ENCODE measurements around the gene GNPAT. TPM values are rescaled to one million over a fixed set of nuclear protein-coding genes. Genes with fewer than 3 reads are reported as not detected.

The GNPAT gene
- total RNA-seq, 2 experiments from 2014 or later: 51.7 to 54.9 TPM

GRCh38 chr1:231301990-231302389 lies 61.0 kb downstream of the GNPAT start:
- ChIA-PET CTCF (ENCODE audit: unreplicated experiment) (no interaction called here), POLR2A (no interaction called here)
- Histone ChIP-seq H3K9me3 (ENCODE audit: low read length) (no peaks in the 10 kb centered on the region), H4K20me1 (ENCODE audit: insufficient read depth, low read length) (no peaks in the 10 kb centered on the region), H3K27ac (ENCODE audit: low read depth, low read length, poor library complexity, severe bottlenecking) (no peak overlapping the region), H2AFZ (ENCODE audit: low read length) (no peak overlapping the region), H3K4me3 (ENCODE audit: low read depth, low read length, poor library complexity, severe bottlenecking) (no peak overlapping the region), H3K79me2 (ENCODE audit: insufficient read depth, low read depth, low read length) (no peaks in the 10 kb centered on the region), H3K36me3 (ENCODE audit: insufficient read depth, low read length) (no peaks in the 10 kb centered on the region), H3K4me2 (ENCODE audit: low read length) (no peak overlapping the region), H3K4me1 (ENCODE audit: insufficient read depth, low read length, poor library complexity, severe bottlenecking) (no peaks in the 10 kb centered on the region), H3K9me2 (ENCODE audit: insufficient read depth, low read length) (no peaks in the 10 kb centered on the region)
- no peak for DNase-seq (ENCODE audit: low spot score)
- TF ChIP-seq CTCF (conservative IDR thresholded peaks at IDR 0.05; ENCODE audit: low read length) (no peak), EZH2phosphoT487 (IDR thresholded peaks at IDR 0.05; ENCODE audit: borderline replicate concordance, low read depth, low read length) (no peak)
- BruUV-seq (replicated peaks): no TSS peak
- intact Hi-C loops (cut with micrococcal nuclease; ENCODE audit: unreplicated experiment): no loop called here

GRCh38 chr1:231310391-231310934 lies 69.5 kb downstream of the GNPAT start:
- intact Hi-C loops (cut with micrococcal nuclease; ENCODE audit: unreplicated experiment): no loop called here
- Histone ChIP-seq H3K4me1 (ENCODE audit: insufficient read depth, low read length, poor library complexity, severe bottlenecking) (no peaks in the 10 kb centered on the region), H3K4me3 (ENCODE audit: low read depth, low read length, poor library complexity, severe bottlenecking) (no peak overlapping the region), H2AFZ (ENCODE audit: low read length) (no peak overlapping the region), H4K20me1 (ENCODE audit: insufficient read depth, low read length) (no peaks in the 10 kb centered on the region), H3K27ac (ENCODE audit: low read depth, low read length, poor library complexity, severe bottlenecking) (no peak overlapping the region), H3K9me2 (ENCODE audit: insufficient read depth, low read length) (no peaks in the 10 kb centered on the region), H3K9me3 (ENCODE audit: low read length) (no peaks in the 10 kb centered on the region), H3K36me3 (ENCODE audit: insufficient read depth, low read length) (no peaks in the 10 kb centered on the region), H3K79me2 (ENCODE audit: insufficient read depth, low read depth, low read length) (no peaks in the 10 kb centered on the region), H3K4me2 (ENCODE audit: low read length) (no peak overlapping the region)
- ChIA-PET CTCF (ENCODE audit: unreplicated experiment) (no interaction called here), POLR2A (no interaction called here)
- TF ChIP-seq CTCF (conservative IDR thresholded peaks at IDR 0.05; ENCODE audit: low read length): no peak
- TF ChIP-seq EZH2phosphoT487 (IDR thresholded peaks at IDR 0.05; ENCODE audit: borderline replicate concordance, low read depth, low read length): no peak
- DNase-seq (ENCODE audit: low spot score): no peak
- no TSS peak for BruUV-seq (replicated peaks)

- TF ChIP-seq CTCF (conservative IDR thresholded peaks at IDR 0.05; ENCODE audit: low read length): no peak
- TF ChIP-seq EZH2phosphoT487 (IDR thresholded peaks at IDR 0.05; ENCODE audit: borderline replicate concordance, low read depth, low read length): no peak
- Histone ChIP-seq H3K4me3 (ENCODE audit: low read depth, low read length, poor library complexity, severe bottlenecking) (no peak overlapping the region), H3K27ac (ENCODE audit: low read depth, low read length, poor library complexity, severe bottlenecking) (no peak overlapping the region), H4K20me1 (ENCODE audit: insufficient read depth, low read length) (no peaks in the 10 kb centered on the region), H3K36me3 (ENCODE audit: insufficient read depth, low read length) (no peaks in the 10 kb centered on the region), H2AFZ (ENCODE audit: low read length) (no peak overlapping the region), H3K4me1 (ENCODE audit: insufficient read depth, low read length, poor library complexity, severe bottlenecking) (no peaks in the 10 kb centered on the region), H3K9me3 (ENCODE audit: low read length) (no peaks in the 10 kb centered on the region), H3K4me2 (ENCODE audit: low read length) (no peak overlapping the region), H3K79me2 (ENCODE audit: insufficient read depth, low read depth, low read length) (no peaks in the 10 kb centered on the region), H3K9me2 (ENCODE audit: insufficient read depth, low read length) (no peaks in the 10 kb centered on the region)
- DNase-seq (ENCODE audit: low spot score): no peak
- CTCF ChIA-PET (ENCODE audit: unreplicated experiment): no interaction called here
- POLR2A ChIA-PET: no interaction called here
- intact Hi-C loops (cut with micrococcal nuclease; ENCODE audit: unreplicated experiment): no loop called here
- BruUV-seq (replicated peaks): no TSS peak
These were observed 70.9 kb downstream of the GNPAT start for GRCh38 chr1:231311720-231312431.

Measured in OCI-LY7 (cell line).